Liver (tissue), 3 donors: Measurements from ENCODE around the gene FUCA2.

Experiments used
- CTCF ChIP-seq: fragments of 150-350 bp; IDR thresholded peaks from 2 replicates; pipeline ENCODE4 v1.5.1; 2017; ENCODE audit warnings: improper control_type of control experiment, low read depth, low read length; ENCODE audit not compliant: missing input control
- EGR1 ChIP-seq, 2 donors: IDR thresholded peaks; 2 replicates each; pipeline ENCODE4 v1.6.1; 2016 to 2018; ENCODE audit warnings: antibody characterized with exemption in 2 of 2, low read depth in 2 of 2
- GABPA ChIP-seq, 2 donors: IDR thresholded peaks in 1 of 2; conservative IDR thresholded peaks in 1 of 2; 2 replicates each; pipeline ENCODE4 v1.6.1; 2016; ENCODE audit warnings: antibody characterized with exemption in 2 of 2, mild to moderate bottlenecking in 1 of 2, moderate library complexity in 1 of 2
- MAX ChIP-seq: IDR thresholded peaks from 2 replicates; pipeline ENCODE4 v1.6.1; 2016; ENCODE audit warnings: antibody characterized with exemption
- REST ChIP-seq: IDR thresholded peaks from 2 replicates; pipeline ENCODE4 v1.6.1; 2016; ENCODE audit warnings: antibody characterized with exemption, mild to moderate bottlenecking
- TAF1 ChIP-seq: conservative IDR thresholded peaks from 2 replicates; pipeline ENCODE4 v1.6.1; 2016; ENCODE audit warnings: antibody characterized with exemption, mild to moderate bottlenecking
- donor health status: healthy.
- donor health status: healthy.

DNA sequence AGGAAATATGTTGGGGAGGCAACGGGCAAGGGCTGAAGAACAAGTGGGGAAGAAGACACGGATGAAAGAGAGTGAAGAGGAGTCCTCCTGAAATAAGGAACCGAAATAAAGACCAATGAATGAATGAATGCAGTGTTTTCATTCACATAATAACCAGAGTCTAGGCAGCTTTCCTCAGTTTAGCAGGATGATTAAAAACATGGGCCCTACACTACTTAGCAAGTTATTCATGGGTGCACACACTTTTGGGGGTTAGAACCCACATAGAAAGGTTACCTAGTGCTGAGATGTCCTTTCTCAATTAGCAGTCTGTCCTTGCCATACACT is 5.9 kb upstream of the FUCA2 start:
- TF ChIP-seq CTCF (no peak), REST (no peak), GABPA (IDR thresholded peaks at IDR 0.05 in 1 of 2, conservative IDR thresholded peaks at IDR 0.05 in 1 of 2) (no peak), MAX (no peak), TAF1 (no peak), EGR1 (IDR thresholded peaks at IDR 0.05; ENCODE audit: low read depth in 2 of 2) (no peak)
